ENCODE results near the gene PSMD1. TPM values are rescaled to one million over a fixed set of nuclear protein-coding genes. Genes with fewer than 3 reads are reported as not detected.
A peak's percentile ranks its signal among the peaks of the same experiment; 100 is the strongest.

Gene PSMD1
- total RNA-seq, 1 donor from 2014 or later = 119 TPM

- H3K4me1 Mint-ChIP-seq (ENCODE audit: unreplicated experiment) = peaks cover 7% of the 10 kb centered on the region
- peaks cover 5% of the 10 kb centered on the region for H3K27me3 Mint-ChIP-seq (ENCODE audit: unreplicated experiment)
- H3K36me3 Mint-ChIP-seq (ENCODE audit: low read depth, unreplicated experiment) = no peaks in the 10 kb centered on the region
- no peak for DNase-seq (ENCODE audit: low spot score)
- TF ChIP-seq CTCF (IDR thresholded peaks at IDR 0.05; ENCODE audit: unreplicated experiment) = no peak
- H3K4me3 Mint-ChIP-seq (ENCODE audit: unreplicated experiment) = no peak overlapping the region
- H3K27ac Mint-ChIP-seq (ENCODE audit: unreplicated experiment) = no peak overlapping the region
- H3K9me3 Mint-ChIP-seq (ENCODE audit: unreplicated experiment) = no peaks in the 10 kb centered on the region
Measured at GRCh38 chr2:231188506-231189170, 132.0 kb downstream of the PSMD1 start.

GRCh38 chr2:231189171-231189530 lies 132.5 kb downstream of the PSMD1 start:
- Mint-ChIP-seq H3K27ac (ENCODE audit: unreplicated experiment) (no peak overlapping the region), H3K27me3 (ENCODE audit: unreplicated experiment) (peaks cover 5% of the 10 kb centered on the region), H3K4me1 (ENCODE audit: unreplicated experiment) (peaks cover 7% of the 10 kb centered on the region), H3K36me3 (ENCODE audit: low read depth, unreplicated experiment) (no peaks in the 10 kb centered on the region), H3K4me3 (ENCODE audit: unreplicated experiment) (no peak overlapping the region), H3K9me3 (ENCODE audit: unreplicated experiment) (no peaks in the 10 kb centered on the region)
- no peak for DNase-seq (ENCODE audit: low spot score)
- no peak for TF ChIP-seq CTCF (IDR thresholded peaks at IDR 0.05; ENCODE audit: unreplicated experiment)

- H3K4me1 Mint-ChIP-seq (ENCODE audit: unreplicated experiment) = peaks cover 7% of the 10 kb centered on the region
- no peak for TF ChIP-seq CTCF (IDR thresholded peaks at IDR 0.05; ENCODE audit: unreplicated experiment)
- no peaks in the 10 kb centered on the region for H3K9me3 Mint-ChIP-seq (ENCODE audit: unreplicated experiment)
- DNase-seq (ENCODE audit: low spot score) = no peak
- H3K27ac Mint-ChIP-seq (ENCODE audit: unreplicated experiment) = no peak overlapping the region
- H3K36me3 Mint-ChIP-seq (ENCODE audit: low read depth, unreplicated experiment) = no peaks in the 10 kb centered on the region
- H3K4me3 Mint-ChIP-seq (ENCODE audit: unreplicated experiment) = no peak overlapping the region
- peaks cover 5% of the 10 kb centered on the region for H3K27me3 Mint-ChIP-seq (ENCODE audit: unreplicated experiment)
Measured at GRCh38 chr2:231189571-231190495, 133.2 kb downstream of the PSMD1 start.

GRCh38 chr2:231190531-231191197 lies 134.0 kb downstream of the PSMD1 start:
- H3K36me3 Mint-ChIP-seq (ENCODE audit: low read depth, unreplicated experiment) = no peaks in the 10 kb centered on the region
- H3K9me3 Mint-ChIP-seq (ENCODE audit: unreplicated experiment) = no peaks in the 10 kb centered on the region
- peaks cover 5% of the 10 kb centered on the region for H3K27me3 Mint-ChIP-seq (ENCODE audit: unreplicated experiment)
- no peak overlapping the region for H3K27ac Mint-ChIP-seq (ENCODE audit: unreplicated experiment)
- TF ChIP-seq CTCF (IDR thresholded peaks at IDR 0.05; ENCODE audit: unreplicated experiment) = no peak
- peaks cover 2% of the 10 kb centered on the region for H3K4me1 Mint-ChIP-seq (ENCODE audit: unreplicated experiment)
- DNase-seq (ENCODE audit: low spot score) = peak; percentile 31
- no peak overlapping the region for H3K4me3 Mint-ChIP-seq (ENCODE audit: unreplicated experiment)
